Measurements from ENCODE around the gene ATRNL1.
"Not testable (repeated sequence)": the region's sequence is repeated elsewhere in the genome, so short reads cannot be mapped to it uniquely, and the experiment has no call there.

Gene ATRNL1

DNA sequence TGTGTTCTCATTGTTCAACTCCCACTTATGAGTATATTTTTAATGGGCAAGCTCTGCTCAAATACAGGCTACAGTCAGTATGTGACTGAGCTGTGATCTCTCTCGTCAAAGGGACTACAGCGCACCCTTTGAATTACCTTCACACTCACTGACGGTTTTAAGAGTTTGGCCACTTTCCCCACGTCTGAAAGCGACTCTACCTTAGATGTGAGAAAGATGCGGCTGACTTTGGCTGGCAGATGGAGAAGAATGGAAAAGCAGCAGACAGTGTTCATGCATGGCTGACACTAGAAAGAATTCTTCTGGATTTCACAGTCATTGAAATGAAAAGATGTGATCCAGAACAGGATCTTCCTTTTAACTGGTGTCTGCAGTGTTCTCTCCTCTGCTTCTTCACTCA is 2.0 kb upstream of the ATRNL1 start:
- DNase-seq: no peak

DNA sequence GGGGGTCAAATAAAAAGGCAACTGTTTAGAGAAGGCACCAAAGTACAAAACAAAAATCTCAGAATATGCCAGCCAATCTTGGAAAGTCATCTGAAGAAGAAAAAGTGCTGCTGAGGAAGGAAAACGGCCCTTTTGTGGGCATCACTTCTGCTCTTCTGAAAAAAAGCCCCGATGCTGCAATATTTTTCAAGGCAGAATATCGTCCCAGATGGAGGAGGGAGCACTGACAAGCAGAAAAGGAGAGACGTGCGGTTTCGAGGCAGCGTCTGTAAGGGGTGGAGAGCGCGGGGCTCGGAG is 959 bp upstream of the ATRNL1 start:
- peak; percentile 6 to 9 for DNase-seq

DNA sequence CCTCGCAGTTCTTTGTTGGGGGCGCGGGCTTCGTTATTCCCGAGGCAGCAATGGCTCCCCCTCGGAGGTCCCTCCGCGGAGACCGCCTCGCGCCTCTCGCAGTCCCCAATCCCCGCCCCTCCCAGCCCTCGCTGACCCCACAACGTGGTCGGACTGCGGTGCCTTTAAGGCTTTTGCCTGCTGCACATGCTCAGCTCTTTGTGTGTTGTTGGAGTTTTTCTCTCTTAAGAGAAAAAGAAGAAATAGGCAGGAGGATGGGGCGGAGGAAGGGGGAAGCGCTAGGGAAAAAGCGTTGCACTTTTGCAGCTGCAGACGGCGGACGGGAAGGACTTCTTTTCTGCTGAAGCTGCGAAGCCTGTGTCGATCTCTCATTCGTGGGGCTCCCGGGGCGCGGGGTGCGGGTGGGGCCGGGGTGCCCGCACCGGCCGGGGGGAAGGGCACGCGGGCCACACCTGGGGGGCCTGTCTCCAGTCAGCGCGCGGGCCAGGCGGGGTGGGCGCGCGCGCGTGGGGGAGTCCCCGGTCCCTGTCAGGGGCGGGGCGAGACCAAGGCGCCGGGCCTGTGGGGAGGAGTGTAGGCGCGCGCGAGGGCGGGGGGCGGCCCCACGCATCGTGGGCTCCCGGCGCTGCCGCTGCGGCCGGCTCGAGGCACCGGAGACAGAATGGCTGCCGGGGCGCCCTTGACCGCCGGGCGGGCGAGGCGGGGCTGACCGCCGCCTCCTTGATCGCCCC is 445 bp upstream of the ATRNL1 start:
- peak in 1 of 2 donors; percentile 18 for DNase-seq

DNA sequence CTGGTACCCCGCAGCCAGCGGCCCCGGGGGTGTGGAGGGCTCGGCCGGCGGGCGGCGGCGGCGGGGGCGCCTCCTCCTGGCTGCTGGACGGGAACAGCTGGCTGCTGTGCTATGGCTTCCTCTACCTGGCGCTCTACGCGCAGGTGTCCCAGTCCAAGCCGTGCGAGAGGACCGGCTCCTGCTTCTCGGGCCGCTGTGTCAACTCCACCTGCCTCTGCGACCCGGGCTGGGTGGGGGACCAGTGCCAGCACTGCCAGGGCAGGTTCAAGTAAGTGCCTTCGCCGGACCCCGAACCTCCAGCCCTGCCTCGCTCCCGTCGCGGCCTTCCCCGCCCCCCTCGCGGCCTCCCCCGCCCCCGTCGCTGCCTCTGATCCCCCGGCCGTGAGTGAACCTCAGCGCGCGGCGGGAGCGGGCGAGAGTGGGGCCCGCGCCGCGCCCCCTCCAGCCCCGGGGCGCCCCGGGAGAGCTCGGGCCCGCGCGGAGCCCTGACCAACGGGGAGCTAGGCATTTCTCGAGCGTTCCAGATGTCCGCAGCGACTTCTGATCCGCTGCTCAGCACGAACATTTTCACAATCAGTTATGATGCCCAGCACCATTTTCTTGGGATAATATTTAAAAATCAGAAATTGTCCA is 727 bp downstream of the ATRNL1 start:
- no peak for DNase-seq

DNA sequence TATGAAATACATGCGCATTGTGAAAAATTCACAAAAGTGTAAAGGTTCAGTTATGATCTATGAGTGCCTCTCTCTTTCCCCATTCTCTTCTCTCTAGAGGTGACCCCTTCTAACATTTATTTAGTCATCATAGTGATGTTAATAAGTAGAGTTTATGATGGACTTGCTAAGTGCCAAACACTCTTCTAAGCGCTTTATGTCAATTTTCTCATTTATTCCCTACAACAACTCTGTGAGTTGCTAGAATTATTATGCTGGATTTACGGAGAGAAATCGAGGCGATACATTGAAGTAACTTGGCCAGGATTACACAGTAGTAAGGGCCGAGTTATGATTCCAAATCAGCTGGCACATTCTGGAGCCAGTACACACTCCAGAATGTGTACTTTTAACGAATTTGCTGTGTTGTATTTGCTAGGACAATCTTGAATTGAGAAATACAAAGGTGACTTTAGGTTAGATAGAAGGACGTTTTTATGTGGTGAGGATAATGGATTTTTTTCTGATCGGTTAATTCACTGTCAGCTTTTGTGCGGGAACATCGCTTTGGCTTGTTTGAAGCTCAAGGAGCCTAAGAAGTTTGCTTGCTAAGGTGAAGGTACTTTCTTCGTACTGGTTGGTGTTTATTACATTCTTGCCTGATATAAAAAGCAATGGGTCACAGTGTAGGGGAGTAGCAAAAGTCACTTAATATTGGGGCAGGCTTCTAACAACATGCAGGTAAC is 1.4 kb downstream of the ATRNL1 start:
- DNase-seq: peak in 1 of 2 donors; percentile 1

DNA sequence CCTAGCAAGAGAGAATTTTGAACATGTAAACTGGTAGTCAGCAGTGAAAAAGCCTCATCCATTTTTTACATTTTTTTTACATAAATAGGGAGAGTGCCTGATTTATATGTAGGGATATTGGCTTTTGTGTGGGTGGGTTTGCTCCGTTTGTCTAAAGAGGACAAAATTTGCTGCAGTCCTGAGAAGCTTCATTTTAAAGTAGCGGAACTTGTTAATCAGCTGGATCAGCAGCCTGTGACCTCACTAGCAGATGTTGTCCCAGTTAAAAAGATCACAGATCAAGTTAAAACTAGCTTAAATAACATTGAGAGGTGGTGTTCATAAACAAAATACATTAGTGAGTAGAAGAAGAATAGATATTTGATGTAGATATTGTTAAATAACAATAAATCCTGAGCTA is 2.6 kb downstream of the ATRNL1 start:
- DNase-seq: no peak

DNA sequence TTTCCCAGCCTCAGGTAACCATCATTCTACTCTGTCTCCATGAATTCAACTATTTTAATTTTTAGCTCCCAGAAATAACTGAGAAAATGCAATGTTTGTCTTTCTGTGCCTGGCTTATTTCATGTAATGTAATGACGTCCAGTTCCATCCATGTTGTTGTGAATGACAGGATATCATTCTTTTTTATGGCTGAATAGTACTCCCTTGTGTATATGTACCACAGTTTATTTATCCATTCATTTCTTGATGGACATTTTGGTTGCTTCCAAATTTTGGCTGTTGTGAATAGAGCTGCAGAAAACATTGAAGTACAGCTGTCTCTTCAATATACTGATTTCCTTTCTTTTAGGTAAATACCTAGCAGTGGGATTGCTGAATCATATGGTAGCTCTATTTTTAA is 10.5 kb downstream of the ATRNL1 start:
- no peak for DNase-seq

DNA sequence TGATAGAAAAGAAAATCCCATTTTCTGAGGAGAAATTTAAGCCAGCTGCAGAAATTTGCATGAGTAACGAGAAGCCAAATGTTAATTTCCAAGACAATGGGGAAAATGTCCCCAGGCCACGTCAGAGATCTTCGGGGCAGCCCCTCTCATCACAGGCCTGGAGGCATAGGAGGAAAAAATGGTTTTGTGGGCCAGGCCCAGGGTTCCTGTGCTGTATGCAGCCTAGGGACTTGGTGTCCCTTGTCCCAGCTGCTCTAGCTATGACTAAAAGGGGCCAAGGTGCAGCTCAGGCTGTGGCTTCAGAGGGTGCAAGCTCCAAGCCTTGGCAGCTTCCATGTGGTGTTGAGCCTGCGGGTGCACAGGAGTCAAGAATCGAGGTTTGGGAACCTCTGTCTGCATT is 12.2 kb downstream of the ATRNL1 start:
- DNase-seq: not testable (repeated sequence)

DNA sequence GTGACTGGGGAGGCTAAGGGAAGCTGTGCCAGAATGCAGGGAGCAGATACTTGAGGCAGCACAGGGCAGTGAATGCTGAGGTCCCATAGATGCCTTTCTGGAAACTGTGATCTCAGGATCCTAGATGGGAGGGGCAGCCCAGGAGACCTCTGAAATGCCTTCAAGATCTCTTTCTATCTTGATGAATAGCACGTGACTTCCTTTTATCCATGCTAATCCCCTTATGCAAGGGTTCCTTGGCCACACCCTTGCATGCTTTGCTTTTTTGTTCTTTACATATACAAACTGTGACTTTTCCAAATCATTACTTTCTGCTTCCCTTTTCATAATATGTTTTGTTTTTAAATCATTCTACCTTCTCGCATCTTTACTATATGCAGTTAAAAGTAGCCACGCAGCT is 14.7 kb downstream of the ATRNL1 start:
- DNase-seq: no peak

DNA sequence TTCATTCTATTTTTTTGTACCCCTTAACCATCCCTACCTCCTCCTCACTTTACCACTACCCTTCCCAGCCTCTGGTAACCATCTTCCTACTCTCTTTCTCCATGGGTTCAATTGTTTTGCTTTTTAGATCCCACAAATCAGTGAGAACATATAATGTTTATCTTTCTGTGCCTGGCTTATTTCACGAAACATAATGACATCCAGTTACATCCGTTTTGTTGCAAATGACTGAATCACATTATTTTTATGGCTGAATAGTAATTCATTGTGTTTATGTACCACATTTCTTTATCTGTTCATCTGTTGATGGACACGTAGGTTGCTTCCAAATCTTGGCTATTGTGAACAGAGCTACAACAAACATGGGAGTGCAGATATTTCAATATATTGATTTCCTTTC is 24.1 kb downstream of the ATRNL1 start:
- DNase-seq: no peak

DNA sequence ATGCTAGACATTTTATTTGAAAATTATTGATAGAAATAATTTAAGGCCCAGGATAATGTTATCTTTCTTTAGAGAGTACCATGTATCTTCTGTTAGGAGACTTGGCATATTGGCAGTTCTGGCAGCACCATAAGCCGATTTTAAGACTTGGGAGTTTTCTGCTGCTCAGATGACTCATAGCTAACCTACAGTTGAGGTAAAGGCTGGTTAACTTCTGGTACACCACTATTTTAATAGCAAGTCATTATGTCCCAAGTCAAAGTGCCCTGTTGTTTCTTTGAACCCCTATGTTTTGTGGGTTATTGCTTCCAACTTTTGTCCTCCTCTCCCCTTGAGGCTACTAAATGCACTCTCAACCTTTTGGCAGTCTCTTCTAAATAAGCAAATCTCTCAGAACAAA is 25.2 kb downstream of the ATRNL1 start:
- DNase-seq: no peak

DNA sequence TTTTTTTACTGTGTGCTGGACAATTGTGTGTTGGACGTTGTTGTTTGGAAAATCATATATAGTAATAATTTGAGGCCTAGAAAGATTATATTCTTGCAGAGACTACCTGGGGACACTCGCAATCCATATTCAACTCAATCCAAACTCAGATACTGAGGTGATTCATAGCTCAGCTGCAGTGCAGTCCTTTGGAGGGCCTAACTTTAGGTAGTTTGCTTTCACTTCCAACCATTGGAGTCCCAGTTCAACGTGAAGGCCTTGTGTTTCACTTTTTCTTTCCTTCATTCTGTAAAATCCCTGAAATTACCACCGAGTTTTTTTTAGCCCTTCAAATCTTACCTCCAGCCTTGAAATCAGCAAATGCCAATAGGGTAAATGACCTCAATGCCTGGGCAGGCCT is 32.3 kb downstream of the ATRNL1 start:
- DNase-seq: no peak

DNA sequence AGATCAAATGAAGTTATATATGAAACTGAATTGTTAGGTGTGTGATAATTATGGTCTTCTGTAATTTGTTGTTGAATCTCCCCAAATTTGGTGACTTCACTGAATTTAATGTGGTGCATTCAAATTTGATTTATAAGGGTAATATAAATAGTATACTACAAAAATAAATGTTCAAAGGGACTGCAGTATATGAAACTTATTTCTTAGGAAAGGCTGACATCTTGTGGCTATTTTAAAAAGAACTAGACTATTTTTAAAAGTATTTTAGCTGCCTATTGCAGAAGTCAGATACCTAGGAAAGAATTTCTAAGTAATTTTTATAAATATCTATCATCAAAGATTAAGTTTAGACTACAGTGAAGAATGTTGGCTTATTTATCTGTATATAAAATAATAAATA is 36.6 kb downstream of the ATRNL1 start:
- peak; percentile 21 to 63 for DNase-seq

DNA sequence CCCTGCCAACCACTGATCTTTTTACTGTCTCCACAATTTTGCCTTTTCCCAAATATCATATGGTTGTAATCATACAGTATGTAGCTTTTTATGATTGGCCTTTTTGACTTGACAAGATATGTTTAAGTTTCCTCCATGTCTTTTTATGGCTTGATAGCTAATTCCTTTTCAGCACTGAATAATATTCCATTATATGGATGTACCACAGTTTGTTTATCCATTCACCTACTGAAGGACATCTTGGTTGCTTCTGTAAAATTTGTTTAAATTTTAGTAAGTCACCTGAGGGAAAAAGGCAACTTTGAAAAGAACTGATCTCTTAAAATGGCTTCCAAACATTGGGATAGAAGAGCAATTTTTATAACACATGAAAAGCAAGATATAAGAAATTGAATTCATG is 43.5 kb downstream of the ATRNL1 start:
- no peak for DNase-seq

DNA sequence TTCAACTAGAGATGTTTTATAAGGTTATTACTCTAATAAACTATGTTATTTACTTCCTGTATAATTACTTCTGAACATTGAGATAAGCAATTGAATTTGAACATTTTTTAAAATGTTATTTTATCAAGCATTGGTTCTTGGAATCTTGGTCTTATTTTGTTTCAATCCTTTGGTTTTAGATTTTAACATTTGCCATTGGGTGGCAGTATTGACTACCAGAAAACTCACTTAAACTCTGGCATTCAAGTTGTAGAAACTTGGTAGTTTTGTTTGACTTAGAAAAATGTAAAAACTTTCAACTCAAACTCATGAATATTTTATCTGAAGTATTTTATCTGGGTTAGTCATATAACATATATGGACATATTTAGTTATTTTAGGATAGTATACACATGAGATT is 48.1 kb downstream of the ATRNL1 start:
- DNase-seq: peak in 1 of 2 donors; percentile 57

DNA sequence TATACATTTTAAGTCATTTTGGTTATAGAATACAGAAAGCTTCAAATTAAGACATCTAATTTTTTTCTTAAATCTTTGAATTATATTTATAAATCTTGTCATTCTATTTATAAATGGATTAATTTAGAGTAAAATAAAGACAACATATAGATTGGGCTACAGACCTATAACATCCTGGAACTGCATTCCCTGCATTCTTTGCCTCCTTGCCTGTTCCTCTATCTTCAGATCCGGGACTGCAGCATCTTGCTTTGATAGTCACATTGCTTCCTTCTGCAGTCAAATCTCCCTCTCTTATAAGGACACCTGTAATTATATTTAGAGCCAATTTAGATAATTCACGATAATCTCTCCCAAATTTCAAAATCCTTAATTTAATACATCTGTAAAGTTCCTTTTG is 64.2 kb downstream of the ATRNL1 start:
- DNase-seq: no peak

DNA sequence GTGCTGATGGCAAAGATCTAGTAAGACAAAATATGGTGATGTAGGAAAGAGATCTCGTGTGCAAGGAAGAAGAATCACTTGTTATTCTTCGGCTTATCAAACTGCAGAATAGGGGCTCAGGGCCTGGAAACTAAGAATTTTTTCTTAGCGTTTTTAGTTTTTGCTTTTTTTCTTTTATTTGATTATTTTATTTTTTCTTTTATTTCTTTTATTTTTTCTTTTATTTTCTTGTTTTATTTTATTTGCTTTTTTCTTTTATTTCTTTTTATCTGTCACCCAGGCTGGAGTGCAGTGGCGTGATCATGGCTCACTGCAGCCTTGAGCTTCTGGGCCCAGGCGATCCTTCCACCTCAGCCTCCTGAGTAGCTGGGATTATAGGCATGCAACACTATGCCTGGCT is 70.0 kb downstream of the ATRNL1 start:
- DNase-seq: no peak

DNA sequence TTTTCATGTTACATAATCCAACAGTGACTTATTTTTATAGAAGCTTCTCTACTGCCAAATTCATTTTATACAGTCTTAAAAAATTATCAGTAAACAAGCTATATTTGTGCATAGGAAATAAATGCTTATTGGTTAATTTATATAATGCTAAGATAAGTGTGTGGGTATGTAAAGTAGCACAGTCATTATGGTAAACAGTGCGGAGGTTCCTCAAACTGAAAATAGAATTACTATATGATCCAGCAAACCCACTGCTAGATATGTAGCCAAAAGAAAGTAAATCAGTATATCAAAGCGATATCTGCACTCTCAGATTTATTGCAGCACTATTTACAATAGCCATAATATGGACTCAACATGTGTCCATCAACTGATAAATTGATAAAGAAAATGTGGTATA is 71.1 kb downstream of the ATRNL1 start:
- peak in 1 of 2 donors; percentile 16 for DNase-seq

DNA sequence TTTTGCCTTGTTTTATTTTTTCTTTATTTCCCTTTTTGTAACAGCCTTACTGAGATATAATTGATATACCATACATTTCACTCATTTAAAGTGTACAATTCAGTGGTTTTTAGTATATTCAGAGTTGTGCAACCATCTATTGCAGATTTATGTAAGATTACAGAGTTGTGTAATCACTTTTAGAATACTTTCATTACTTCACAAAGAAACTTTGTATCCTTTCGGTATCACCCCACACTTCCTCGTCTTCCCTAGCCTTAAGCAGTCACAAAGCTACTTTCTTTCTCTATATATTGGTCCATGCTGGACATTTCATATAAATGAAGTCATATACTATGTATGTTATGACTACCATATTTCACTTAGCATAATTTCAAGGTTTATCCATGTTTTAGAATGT is 74.6 kb downstream of the ATRNL1 start:
- DNase-seq: peak; percentile 92 to 94

DNA sequence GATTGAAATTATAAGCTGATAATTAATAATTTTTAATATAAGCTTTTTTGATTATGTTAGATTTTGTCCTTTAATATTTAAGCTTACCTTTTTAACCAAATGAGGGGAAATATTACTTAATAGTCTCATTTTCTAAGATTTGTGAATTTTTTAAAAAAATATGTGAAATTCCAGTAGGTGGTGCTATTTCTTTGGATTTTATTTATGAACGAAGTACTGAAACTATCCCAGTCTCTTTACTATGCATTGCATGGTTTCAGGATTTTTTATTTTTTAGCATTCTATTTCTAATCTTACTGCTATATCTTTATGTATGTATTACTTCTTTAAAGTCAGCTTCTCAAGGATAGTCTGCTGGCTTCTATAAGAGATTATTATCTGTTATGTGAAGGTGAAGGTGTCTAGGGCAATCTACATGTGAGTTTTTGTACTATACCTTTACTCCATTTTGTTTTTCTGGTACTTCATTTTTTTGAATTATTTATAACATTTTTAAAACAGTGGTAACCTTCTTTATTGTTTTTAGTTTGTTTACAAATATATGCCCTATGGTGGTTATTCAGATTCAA is 78.3 kb downstream of the ATRNL1 start:
- peak; percentile 13 to 81 for DNase-seq

DNA sequence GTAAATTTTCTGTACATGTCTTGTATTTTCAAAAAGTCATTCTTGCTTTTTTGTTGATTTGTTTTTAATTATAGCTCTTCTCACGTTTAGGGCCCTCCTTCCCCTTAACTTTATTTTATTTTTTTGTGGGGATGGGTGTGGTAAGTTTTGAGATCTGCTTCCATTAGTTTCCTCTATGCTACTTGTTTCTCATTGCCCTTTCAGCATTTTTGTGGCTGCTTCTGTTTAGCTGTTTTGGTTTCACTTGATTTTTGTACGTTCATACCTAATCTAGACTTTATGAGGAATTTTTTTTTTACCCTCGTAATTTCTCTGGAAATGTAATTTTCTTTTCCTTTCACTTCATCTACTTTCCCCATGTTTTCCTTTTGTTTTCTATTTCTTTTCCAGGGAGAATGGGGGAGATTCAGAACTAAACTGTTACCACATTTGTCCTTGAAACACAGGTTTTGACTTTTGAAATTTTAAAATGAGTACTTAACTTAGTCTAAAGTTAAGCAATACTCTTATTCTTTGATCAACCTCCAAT is 80.8 kb downstream of the ATRNL1 start:
- DNase-seq: no peak

DNA sequence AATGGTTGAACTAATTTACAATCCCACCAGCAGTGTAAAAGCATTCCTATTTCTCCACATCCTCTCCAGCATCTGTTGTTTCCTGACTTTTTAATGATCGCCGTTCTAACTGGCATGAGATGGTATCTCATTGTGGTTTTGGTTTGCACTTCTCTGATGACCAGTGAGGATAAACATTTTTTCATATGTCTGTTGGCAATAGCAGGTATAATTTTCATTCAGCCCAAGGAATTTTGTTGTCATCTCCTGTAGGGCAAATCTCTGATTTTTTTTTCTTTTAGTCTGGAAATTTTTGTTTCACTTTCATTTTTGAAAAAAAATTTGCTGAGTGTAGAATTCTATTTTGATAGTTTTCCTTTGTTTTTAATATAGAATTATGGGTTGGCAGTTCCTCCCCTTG is 114.1 kb downstream of the ATRNL1 start:
- DNase-seq: not testable (repeated sequence)

DNA sequence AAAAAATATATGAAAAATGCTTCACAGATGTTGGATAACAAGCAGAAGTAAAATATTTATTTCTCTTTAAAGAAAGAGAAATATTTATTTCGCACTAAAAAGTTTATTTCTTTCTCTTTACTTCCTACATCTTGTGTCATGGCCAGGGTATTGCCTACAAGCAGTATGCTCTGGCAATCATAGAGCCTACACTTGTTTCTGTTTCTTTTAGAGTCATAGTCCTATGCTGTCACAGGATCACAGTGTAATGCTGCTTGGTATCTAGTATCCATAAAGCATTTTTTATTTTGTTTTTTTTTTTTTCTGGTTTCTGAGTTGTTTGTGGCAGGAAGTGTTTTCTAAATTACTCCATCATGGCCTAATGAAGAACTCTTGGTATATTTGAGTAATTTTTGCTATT is 116.0 kb downstream of the ATRNL1 start:
- DNase-seq: no peak

DNA sequence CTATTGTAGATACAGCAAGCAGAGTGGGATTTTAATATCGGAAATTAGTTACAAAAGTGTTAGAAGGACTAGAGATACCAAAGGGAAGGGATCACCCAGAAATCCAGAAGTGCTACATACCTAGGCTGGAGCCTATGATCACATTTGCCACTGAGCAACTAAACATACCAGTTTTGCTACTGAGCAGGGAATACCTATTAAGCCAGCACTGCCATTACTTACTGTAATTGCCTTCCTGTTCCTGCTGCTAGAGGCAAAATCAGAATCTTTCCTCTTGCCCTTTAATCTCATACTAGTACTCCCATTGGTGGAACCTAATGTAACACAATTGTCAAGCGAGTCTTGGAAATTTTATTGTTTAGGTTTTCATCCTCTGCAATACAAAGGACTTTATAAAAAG is 121.7 kb downstream of the ATRNL1 start:
- no peak for DNase-seq
